Omental fat pad (tissue), 4 donors: ENCODE data around the gene MOGAT1. TPM values are rescaled to one million over a fixed set of nuclear protein-coding genes. Genes with fewer than 3 reads are reported as not detected.

Experiments used
- ATAC-seq: fragments of 150-250 bp; one replicate; pipeline ENCODE4 v1.9.1; 2016; ENCODE audit warnings: mild to moderate bottlenecking, moderate library complexity; ENCODE audit not compliant: low FRiP score
- DNase-seq: peaks from one replicate; pipeline ENCODE4 v3.0.0-alpha.2; 2019; ENCODE audit warnings: low spot score
- CTCF ChIP-seq, 3 donors: fragments of 450-650 bp; IDR thresholded peaks; one replicate each; pipeline ENCODE4 v1.5.1; 2016 to 2017; ENCODE audit warnings: antibody characterized with exemption in 3 of 3, mild to moderate bottlenecking in 3 of 3, moderate library complexity in 2 of 3
- total RNA-seq, 4 donors: library from RNA; depleted of rRNA; stranded (reverse); fragments of >200 nt; gene quantifications; one replicate each; pipeline ENCODE4 v1.1.0, GENCODE V29; 2016

Gene MOGAT1
- total RNA-seq, 4 donors from 2014 or later = 0.95 to 2.4 TPM; not detected in 2

- TF ChIP-seq CTCF (IDR thresholded peaks at IDR 0.05) = peak in 2 of 3 donors; percentile 51 to 70
- DNase-seq (peak; percentile 92), ATAC-seq (no peak)
These were observed 36.8 kb downstream of the MOGAT1 start for GRCh38 chr2:222708274-222708710.

DNA sequence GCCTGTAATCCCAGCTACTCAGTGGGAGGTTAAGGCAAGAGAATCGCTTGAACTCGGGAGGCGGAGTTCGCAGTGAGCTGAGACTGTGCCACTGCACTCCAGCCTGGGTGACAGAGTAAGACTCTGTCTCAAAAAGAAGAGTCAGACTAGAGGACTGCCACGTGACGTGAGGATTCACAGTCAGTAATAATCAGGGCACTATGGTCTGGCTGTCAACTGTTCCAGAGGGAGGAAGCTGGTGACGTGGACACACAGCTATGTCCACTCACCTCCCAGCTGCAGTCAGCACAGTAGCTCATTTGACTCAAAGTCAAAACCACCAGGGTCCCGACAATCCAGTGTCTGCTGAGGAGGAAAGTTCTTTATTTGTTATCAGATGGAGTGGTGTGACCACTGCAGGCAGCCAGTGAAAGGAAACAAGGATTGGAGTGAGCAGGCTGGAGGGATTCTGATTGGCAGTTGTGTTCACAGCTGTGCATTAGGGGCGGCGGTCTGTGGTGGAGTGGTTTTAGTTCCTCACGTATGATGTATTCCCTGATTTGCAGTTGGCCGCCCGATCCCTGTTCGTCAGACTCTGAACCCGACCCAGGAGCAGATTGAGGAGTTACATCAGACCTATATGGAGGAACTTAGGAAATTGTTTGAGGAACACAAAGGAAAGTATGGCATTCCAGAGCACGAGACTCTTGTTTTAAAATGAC is 37.9 kb downstream of the MOGAT1 start:
- DNase-seq = peak; percentile 31
- no peak for TF ChIP-seq CTCF (IDR thresholded peaks at IDR 0.05)
- peak; percentile 69 for ATAC-seq

- no peak for TF ChIP-seq CTCF (IDR thresholded peaks at IDR 0.05)
- DNase-seq = no peak
These were observed 39.3 kb downstream of the MOGAT1 start for GRCh38 chr2:222710736-222711135.

GRCh38 chr2:222711315-222711940 is 40.0 kb downstream of the MOGAT1 start:
- no peak for ATAC-seq
- no peak for DNase-seq
- TF ChIP-seq CTCF (IDR thresholded peaks at IDR 0.05) = no peak

More at GRCh38 chr2:222710736-222711135, 39.3 kb downstream of the MOGAT1 start:
- no peak for ATAC-seq

GRCh38 chr2:222713002-222713401 is 41.5 kb downstream of the MOGAT1 start:
- no peak for DNase-seq
- no peak for TF ChIP-seq CTCF (IDR thresholded peaks at IDR 0.05)
- no peak for ATAC-seq

DNA sequence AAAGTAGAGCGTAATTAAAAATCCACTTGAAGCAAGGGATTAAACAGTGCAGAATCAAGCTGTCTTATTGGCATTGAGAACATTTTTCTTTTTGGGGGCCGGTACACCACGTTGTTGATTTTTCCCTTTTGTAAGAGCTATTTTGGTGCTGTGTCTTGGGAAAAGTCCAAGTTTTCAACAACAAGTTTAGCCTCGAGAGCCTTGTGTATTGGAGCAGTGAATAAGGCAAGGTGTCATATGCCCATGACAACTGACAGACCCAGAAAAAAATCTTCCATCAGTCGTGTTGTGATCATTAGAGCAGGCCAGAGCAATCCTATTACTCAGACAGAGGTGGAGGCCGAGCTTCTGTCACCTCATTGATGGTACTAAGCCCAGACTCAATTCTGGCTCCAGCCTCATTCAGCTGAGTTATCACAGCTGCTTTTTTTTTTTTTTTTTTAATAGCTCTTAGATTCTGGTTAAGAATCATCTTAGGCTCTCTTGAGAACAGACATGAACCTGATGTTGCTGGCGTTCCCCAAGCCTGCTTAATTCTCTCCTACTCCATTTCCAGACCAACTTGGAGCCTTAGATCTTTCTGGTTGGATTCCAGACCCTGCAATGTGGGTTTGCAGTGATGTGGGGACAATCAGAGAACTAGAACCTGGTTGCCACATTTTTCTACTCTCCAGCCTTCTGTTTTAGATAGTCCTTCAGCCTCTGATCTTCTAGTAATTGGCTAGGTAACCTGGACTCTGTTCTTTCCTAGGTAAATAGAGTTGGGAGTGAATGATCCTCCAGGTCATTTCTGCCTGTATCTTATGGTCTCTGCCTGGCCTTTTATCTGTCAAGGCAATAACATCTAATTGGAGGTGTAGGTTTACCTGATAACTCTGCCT is 43.1 kb downstream of the MOGAT1 start:
- ATAC-seq = no peak
- no peak for DNase-seq
- no peak for TF ChIP-seq CTCF (IDR thresholded peaks at IDR 0.05)
